Endodermal cell (in vitro differentiated cells): Measurements from ENCODE around the gene UNK. TPM values are rescaled to one million over a fixed set of nuclear protein-coding genes. Genes with fewer than 3 reads are reported as not detected.

Source experiments
- DNase-seq: peaks from one replicate; pipeline ENCODE4 v3.0.0-alpha.2; 2017
- H3K27ac ChIP-seq: 2 replicates; pipeline ENCODE4 v1.5.1; 2013; ENCODE audit warnings: mild to moderate bottlenecking, low read depth, low read length, moderate library complexity
- H3K27me3 ChIP-seq: 2 replicates; pipeline ENCODE4 v1.6.1; 2013; ENCODE audit warnings: mild to moderate bottlenecking, low read length, moderate library complexity; ENCODE audit not compliant: insufficient read depth, control insufficient read depth, poor library complexity, severe bottlenecking
- H3K36me3 ChIP-seq: 2 replicates; pipeline ENCODE4 v1.7.0; 2013; ENCODE audit warnings: mild to moderate bottlenecking, low read length, moderate library complexity; ENCODE audit not compliant: control insufficient read depth, insufficient read depth
- H3K4me1 ChIP-seq: one replicate; pipeline ENCODE4 v1.7.0; 2013; ENCODE audit warnings: low read length; ENCODE audit not compliant: control insufficient read depth, insufficient read depth
- H3K4me3 ChIP-seq: 2 replicates; pipeline ENCODE4 v1.5.1; 2013; ENCODE audit warnings: mild to moderate bottlenecking, low read length, moderate library complexity
- H3K9ac ChIP-seq: 2 replicates; pipeline ENCODE4 v1.6.1; 2013; ENCODE audit warnings: mild to moderate bottlenecking, low read length, moderate library complexity; ENCODE audit not compliant: poor library complexity, severe bottlenecking; ENCODE audit errors: extremely low read depth
- H3K9me3 ChIP-seq: 2 replicates; pipeline ENCODE4 v1.6.1; 2013; ENCODE audit warnings: mild to moderate bottlenecking, low read length, moderate library complexity; ENCODE audit not compliant: control insufficient read depth
- H3K27ac Mint-ChIP-seq: 2 replicates; pipeline ENCODE4 v1.8.0; 2020; ENCODE audit warnings: mixed read lengths
- H3K27me3 Mint-ChIP-seq: 2 replicates; pipeline ENCODE4 v1.8.0; 2021; ENCODE audit warnings: mild to moderate bottlenecking, mixed read lengths; ENCODE audit not compliant: insufficient read depth
- H3K36me3 Mint-ChIP-seq: 2 replicates; pipeline ENCODE4 v1.8.0; 2020; ENCODE audit warnings: low read depth, mixed read lengths
- H3K4me1 Mint-ChIP-seq: 2 replicates; pipeline ENCODE4 v1.8.0; 2020; ENCODE audit warnings: mixed read lengths
- H3K4me3 Mint-ChIP-seq: 2 replicates; pipeline ENCODE4 v1.8.0; 2020; ENCODE audit warnings: mild to moderate bottlenecking, moderate library complexity, mixed read lengths
- H3K9me3 Mint-ChIP-seq: 2 replicates; pipeline ENCODE4 v1.8.0; 2020; ENCODE audit warnings: mild to moderate bottlenecking, mixed read lengths
- WGBS, 2 experiments: methylation state at CpG; one replicate each; pipeline versions ENCODE4 v1.1.5 to v1.1.7; 2013; ENCODE audit warnings: missing lambda C conversion rate in 2 of 2, mixed read lengths in 1 of 2; ENCODE audit not compliant: insufficient coverage in 1 of 2, insufficient read length in 1 of 2; 5-methylcytosine and 5-hydroxymethylcytosine counted together
- total RNA-seq, 2 donors: library from RNA; stranded (reverse); fragmentation: NEBNext Ultra II Directional in 1 of 2; extraction: Animal tissue kit (Norgen Biotek cat#: 25700) in 1 of 2; gene quantifications; 2 replicates in 1 of 2; 3 replicates in 1 of 2; pipeline ENCODE4 v1.2.1, GENCODE V29; 2021
- TF ChIP-seq, protein P1 (sequence below): fragments of 200-600 bp; sonication (generic); conservative IDR thresholded peaks from 2 replicates; pipeline ENCODE4 v1.5.0; 2021; ENCODE audit warnings: antibody characterized with exemption, mild to moderate bottlenecking

The UNK gene
- total RNA-seq, 2 donors from 2014 or later: 38.0 to 39.0 TPM

DNA sequence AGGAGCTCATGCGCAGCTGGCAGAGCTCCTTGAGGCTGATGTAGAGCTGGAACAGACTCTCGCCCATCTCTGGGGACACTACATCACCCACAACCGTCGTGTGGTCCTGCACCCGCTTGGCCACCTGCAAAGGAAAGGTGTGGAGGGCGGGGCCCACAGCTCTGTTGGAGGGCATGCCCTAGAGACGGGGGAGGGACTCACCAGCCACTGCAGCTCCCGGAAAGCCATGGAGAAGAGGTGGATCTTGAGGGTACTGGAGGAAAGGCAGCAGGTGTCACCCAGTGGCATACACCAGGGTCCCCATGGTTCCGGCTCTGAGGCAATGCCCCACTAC, 51.0 kb downstream of the UNK start:
- no peaks in the 10 kb centered on the region for H3K4me1 ChIP-seq
- 91 to 97% methylated on average over 5 to 9 of the region's 9 CpGs for WGBS, 2 experiments
- H3K4me3 ChIP-seq: no peak overlapping the region
- TF ChIP-seq, protein P1, sequence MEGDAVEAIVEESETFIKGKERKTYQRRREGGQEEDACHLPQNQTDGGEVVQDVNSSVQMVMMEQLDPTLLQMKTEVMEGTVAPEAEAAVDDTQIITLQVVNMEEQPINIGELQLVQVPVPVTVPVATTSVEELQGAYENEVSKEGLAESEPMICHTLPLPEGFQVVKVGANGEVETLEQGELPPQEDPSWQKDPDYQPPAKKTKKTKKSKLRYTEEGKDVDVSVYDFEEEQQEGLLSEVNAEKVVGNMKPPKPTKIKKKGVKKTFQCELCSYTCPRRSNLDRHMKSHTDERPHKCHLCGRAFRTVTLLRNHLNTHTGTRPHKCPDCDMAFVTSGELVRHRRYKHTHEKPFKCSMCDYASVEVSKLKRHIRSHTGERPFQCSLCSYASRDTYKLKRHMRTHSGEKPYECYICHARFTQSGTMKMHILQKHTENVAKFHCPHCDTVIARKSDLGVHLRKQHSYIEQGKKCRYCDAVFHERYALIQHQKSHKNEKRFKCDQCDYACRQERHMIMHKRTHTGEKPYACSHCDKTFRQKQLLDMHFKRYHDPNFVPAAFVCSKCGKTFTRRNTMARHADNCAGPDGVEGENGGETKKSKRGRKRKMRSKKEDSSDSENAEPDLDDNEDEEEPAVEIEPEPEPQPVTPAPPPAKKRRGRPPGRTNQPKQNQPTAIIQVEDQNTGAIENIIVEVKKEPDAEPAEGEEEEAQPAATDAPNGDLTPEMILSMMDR: no peak
- no peak overlapping the region for H3K9ac ChIP-seq
- no peaks in the 10 kb centered on the region for H3K36me3 ChIP-seq
- H3K4me3 Mint-ChIP-seq: no peak overlapping the region
- no peaks in the 10 kb centered on the region for H3K9me3 Mint-ChIP-seq
- peaks cover 9% of the 10 kb centered on the region for H3K4me1 Mint-ChIP-seq
- no peaks in the 10 kb centered on the region for H3K27me3 ChIP-seq
- no peak for DNase-seq
- no peaks in the 10 kb centered on the region for H3K9me3 ChIP-seq
- no peaks in the 10 kb centered on the region for H3K27me3 Mint-ChIP-seq
- H3K27ac ChIP-seq: no peak overlapping the region
- no peaks in the 10 kb centered on the region for H3K36me3 Mint-ChIP-seq
- no peak overlapping the region for H3K27ac Mint-ChIP-seq

DNA sequence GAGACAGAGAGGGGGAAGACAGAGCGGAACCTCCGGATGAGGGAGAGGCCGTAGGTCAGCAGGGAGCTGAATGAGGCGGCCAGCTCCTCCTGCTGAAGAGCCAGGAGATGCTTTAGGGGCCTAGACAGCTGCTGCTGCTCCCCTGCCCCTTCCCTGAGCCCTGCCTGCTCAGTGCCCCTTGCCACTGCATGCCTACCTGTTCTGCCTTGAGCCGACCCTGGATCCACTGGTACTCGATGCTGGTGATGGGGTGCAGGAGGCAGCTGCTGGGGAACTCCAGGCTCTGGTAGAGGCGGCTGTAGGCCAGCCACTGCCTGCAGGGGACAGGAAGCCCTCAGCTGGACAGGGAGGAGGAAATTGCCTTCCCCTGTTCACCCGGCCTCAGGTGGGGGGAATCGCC, 52.0 kb downstream of the UNK start:
- H3K4me3 Mint-ChIP-seq: no peak overlapping the region
- no peak overlapping the region for H3K27ac ChIP-seq
- no peaks in the 10 kb centered on the region for H3K9me3 Mint-ChIP-seq
- H3K27ac Mint-ChIP-seq: no peak overlapping the region
- no peak overlapping the region for H3K9ac ChIP-seq
- H3K4me3 ChIP-seq: no peak overlapping the region
- DNase-seq: no peak
- TF ChIP-seq, protein P1: no peak
- no peaks in the 10 kb centered on the region for H3K4me1 ChIP-seq
- no peaks in the 10 kb centered on the region for H3K27me3 ChIP-seq
- H3K36me3 ChIP-seq: no peaks in the 10 kb centered on the region
- H3K4me1 Mint-ChIP-seq: peaks cover 9% of the 10 kb centered on the region
- WGBS, 2 experiments: 87 to 92% methylated on average over 7 to 9 of the region's 9 CpGs
- H3K36me3 Mint-ChIP-seq: no peaks in the 10 kb centered on the region
- H3K9me3 ChIP-seq: no peaks in the 10 kb centered on the region
- H3K27me3 Mint-ChIP-seq: no peaks in the 10 kb centered on the region

DNA sequence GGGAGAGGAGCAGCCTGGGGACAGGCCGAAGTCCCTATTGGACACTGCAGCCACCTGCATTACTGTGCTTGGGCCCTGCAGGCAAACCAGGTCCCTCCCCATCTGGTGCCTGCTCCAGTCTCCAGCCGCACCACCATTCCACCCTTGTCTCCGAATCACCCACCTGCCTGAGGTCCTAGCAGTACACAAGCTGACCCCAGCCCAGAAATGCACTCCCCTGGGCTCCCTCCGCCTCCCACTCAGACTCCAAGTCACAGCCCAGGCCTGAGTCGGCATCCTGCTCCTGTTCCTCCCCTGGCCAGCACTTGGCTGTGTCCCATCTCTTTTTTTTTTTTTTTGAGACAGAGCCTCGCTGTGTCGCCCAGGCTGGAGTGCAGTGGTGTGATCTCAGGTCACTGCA, 53.3 kb downstream of the UNK start:
- H3K9me3 Mint-ChIP-seq: no peaks in the 10 kb centered on the region
- Histone ChIP-seq H3K4me3 (no peak overlapping the region), H3K9ac (no peak overlapping the region), H3K36me3 (no peaks in the 10 kb centered on the region), H3K9me3 (no peaks in the 10 kb centered on the region), H3K4me1 (no peaks in the 10 kb centered on the region), H3K27ac (no peak overlapping the region), H3K27me3 (no peaks in the 10 kb centered on the region)
- TF ChIP-seq, protein P1: no peak
- H3K4me3 Mint-ChIP-seq: no peak overlapping the region
- peaks cover 4% of the 10 kb centered on the region for H3K4me1 Mint-ChIP-seq
- H3K27ac Mint-ChIP-seq: peak overlapping the region; percentile 21
- H3K36me3 Mint-ChIP-seq: no peaks in the 10 kb centered on the region
- 95 to 96% methylated on average over 4 to 7 of the region's 7 CpGs for WGBS, 2 experiments
- DNase-seq: no peak
- H3K27me3 Mint-ChIP-seq: no peaks in the 10 kb centered on the region
